Activated T-helper 1 cell treated with anti-CD3 and anti-CD28 coated beads, Interleukin-2, amount 50 U/mL, for 16 hours (primary cell): ENCODE data around the gene STK11.

Experiments used
- DNase-seq, 2 donors: peaks; one replicate each; pipeline ENCODE4 v3.0.0-alpha.2; 2020; ENCODE audit warnings: low read depth in 1 of 2, low spot score in 1 of 2

The STK11 gene

DNA sequence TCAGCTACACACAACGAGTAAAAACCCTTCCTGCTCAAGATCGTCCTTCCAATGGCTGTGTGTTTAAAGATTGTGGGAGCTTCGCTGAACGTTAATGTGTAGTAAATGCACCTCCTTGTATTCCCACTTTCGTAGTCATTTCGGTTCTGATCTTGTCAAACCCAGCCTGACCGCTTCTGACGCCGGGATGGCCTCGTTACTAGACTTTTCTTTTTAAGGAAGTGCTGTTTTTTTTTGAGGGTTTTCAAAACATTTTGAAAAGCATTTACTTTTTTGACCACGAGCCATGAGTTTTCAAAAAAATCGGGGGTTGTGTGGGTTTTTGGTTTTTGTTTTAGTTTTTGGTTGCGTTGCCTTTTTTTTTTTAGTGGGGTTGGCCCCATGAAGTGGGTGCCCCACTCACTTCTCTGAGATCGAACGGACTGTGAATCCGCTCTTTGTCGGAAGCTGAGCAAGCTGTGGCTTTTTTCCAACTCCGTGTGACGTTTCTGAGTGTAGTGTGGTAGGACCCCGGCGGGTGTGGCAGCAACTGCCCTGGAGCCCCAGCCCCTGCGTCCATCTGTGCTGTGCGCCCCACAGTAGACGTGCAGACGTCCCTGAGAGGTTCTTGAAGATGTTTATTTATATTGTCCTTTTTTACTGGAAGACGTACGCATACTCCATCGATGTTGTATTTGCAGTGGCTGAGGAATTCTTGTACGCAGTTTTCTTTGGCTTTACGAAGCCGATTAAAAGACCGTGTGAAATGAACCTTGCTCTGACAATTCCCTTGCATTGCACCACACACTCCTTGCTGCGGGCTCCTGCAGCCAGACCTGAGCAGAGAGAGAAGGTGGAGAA, 67.1 kb downstream of the STK11 start:
- DNase-seq, result no peak

DNA sequence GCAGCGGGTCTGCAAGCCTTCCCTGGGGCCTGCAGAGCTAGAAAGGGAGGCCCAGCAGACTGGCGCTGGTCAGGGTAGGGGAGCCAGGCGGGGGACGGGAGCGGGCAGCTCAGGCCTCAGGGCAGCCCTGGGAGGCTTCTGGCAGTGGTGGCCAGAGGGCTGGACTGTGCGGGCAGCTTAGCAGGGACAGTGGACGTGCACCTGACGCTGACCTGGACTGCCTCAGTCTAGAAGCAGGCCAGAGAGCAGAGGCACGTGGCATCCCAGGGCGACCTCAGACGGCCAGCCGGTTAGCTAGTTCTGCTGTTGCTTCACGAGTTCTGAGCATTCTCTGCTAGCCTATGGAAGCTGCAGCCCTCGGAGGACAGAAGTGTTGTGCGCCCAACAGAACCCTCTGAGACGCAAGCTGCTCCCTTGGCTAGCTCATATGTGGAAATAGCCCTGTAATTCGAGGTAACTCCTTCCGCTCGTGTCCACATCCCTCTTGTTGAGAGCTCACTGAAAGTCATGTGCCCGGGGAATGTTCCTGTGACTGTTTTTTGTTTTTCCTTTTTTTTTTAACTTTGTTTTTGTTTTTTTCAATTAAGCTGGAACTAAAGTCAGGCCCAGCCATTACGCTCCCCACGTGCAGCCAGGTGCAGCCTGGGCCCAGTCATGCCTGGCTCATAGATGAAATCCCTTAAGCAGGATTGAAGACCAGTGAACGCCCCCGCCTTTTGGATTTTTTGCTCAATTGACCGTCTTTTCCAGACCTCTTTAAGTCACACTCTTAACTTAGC, 67.9 kb downstream of the STK11 start:
- DNase-seq, result no peak

DNA sequence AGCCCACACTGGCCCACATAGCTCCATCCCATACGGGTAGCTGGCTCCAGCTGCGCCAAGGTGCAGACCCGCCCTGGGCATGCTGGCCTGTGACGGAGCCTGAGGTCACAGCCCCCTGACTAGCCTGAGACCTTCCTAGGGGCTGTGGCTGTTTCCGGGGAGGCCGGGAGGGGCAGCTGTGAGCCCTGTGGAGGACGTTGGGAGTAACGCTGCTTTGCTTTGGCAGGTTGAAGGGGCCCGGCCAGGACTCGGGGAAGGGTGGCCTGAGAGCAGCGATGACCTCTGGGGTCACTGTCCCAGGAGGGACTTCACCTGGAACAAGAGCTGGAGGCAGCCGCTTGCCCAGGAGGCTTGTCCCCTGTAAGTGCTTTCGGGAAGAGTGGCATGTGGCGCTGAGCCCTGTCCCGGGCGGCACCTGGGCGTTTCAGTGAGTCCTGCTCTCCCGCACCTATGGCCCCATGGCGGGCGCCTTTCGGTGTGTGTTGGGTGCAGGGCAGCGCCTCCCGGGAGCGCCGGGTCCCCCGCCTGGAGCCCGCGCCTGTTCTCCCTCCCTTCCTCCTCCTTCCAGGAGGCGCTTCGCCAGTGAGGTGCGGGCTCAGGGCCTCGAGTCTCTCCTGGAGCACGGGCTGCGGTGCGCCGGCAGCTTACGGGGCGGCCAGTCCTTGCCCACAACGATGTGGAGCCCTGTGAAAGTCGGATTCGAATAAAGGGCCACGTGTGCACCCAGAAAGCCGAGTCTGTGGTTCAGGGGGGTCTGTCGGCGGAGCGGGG, 68.7 kb downstream of the STK11 start:
- DNase-seq, result no peak

DNA sequence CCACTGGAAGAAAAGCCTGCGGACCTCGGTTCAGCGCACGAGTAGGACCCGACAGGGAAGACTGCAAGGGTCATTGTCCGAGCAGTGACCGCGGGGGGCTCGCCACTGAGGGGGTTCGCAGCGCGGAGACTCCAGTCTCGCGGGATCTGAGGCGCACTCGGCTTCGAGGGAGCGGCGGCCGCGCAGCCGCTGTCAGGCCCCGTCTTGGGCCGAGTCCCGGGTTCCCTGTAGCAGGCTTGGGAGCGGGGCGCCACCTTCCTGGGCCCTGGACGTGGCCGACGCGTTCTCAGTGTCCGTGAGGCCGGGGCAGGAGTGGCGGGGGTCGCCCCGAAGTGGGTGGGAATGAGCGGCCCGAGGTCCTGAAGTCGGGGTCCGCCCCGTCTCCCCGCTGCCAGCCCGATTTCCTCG, 69.3 kb downstream of the STK11 start:
- DNase-seq, result no peak

DNA sequence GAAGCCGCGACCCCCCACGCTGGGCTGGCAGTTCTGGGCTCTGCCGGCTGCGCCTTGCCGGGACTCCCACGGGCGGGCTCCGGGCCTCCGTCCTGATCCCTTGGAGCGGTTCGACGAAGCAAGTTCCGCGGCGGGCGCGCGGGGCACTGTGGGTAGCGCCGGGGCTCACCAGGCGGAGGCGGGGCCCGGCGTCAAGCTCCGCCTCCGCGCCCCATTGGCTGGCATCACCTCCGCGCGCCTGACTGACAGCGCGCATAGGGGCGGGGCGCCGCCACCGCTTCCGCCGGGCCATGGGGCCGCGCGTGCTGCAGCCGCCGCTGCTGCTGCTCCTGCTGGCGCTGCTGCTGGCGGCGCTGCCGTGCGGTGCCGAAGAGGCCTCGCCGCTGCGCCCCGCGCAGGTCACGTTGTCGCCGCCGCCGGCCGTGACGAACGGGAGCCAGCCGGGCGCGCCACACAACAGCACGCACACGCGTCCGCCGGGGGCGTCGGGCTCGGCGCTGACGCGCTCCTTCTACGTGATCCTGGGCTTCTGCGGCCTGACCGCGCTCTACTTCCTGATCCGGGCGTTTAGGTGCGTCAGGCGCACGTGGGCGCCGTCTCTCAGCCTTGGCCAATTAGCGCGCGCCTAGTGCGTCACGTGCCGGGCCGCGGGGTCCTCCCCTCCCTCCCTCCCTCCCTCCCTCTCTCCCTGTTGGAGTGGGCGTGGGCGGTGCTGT, 69.8 kb downstream of the STK11 start, which contains the start of gene FAM174C:
FAM174C (plus strand) TSS at position 271 of the 716 bp plus-strand sequence; CDS start at position 291, 20 bp downstream.
- peak; percentile 86 to 94 for DNase-seq

DNA sequence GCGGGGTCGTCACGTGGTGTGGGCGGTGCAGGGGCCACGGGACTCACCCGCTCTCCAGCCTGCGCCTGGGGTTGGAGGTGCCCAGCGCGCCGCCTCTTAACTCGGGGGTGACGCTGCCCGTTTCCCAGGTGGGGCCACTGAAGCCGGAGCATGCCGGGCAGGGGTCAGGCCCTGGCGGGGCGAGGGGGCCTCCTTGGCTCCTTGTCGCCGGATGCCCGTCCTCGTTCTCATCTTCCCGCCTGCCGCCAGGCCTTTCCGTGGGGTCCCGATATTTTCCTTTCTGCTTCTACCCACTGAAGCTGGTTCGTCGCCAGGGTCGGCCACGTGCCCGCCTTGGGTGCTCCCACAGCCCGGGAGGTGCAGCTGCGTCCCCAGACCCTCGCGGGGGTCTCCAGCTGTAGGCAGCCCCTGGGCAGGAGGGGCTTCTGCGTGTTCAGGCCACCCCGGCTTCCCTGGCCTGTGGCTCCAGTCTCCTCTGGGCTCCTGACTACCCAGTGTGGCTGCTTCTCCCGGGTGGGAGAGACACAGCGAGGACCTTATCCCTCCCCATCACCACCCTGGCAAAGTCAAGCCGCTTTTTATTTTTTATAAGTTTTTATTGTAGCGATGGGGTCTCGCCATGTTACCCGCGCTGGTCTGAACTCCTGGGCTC, 70.5 kb downstream of the STK11 start:
- no peak for DNase-seq

DNA sequence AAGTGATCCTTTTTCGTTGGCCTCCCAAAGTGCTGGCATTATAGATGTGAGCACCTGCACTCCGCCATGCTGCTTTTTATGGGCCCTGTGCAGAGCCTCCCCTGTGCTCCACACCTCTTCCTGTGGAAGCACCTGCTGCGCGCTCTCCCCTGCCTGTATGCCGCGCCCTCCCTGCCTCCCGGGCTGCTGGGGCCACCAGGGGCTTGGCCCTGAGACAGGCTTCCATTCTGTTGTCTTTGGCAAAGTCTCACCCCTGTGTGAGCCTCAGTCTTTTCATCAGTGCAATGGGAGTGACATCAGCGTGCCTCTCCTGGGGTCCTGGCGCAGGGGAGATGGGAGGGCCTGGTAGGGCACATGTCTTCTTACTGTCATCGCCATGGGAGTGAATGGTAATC, 71.0 kb downstream of the STK11 start:
- no peak for DNase-seq

DNA sequence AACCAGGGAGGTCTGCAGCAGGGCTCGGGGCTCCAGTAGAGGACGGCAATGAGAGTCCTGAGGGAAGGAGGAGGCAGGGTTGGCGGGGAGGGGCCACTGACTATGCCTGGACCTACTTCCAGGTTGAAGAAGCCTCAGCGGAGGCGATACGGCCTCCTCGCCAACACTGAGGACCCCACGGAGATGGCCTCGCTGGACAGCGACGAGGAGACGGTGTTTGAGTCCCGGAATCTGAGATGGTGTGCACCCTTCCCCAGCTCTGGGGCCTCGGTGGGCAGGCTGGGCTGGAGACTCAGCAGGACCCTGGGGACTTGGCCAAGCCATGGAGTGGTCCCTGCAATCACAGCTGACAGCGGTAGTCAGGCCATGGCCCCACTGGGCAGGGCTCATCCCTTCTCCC, 71.5 kb downstream of the STK11 start:
- no peak for DNase-seq
